GM12878 (cell line): ENCODE results near the gene CLDN7. TPM values are rescaled to one million over a fixed set of nuclear protein-coding genes. Genes with fewer than 3 reads are reported as not detected.

Experiments used
- ATAC-seq: fragments of 200-7000 bp; cut with Tn5 transposase; 3 replicates; pipeline ENCODE4 v1.9.1; 2020; ENCODE audit warnings: mild to moderate bottlenecking, moderate library complexity
- BruUV-seq: library from RNA; stranded (reverse); fragments of 400-500 nt; replicated peaks from 2 replicates; lab custom pipeline; 2021; lab: Mats Ljungman, UMichigan
- CTCF ChIA-PET: fragments of 300-600 bp; sonication (Branson Sonifier 250); formaldehyde crosslinking; extraction: SDS; loops from one replicate; lab custom pipeline; 2021; ENCODE audit warnings: inconsistent platforms; lab: Yijun Ruan, JAX
- POLR2A ChIA-PET: fragments of 350-600 bp; formaldehyde crosslinking; extraction: SDS; loops from one replicate; lab custom pipeline; 2021; ENCODE audit warnings: inconsistent platforms; lab: Charles Lee
- RAD21 ChIA-PET: fragments of 300-600 bp; sonication (Branson Sonifier 250); formaldehyde crosslinking; loops from one replicate; lab custom pipeline; 2023; ENCODE audit warnings: antibody characterized with exemption; ENCODE audit not compliant: unreplicated experiment; lab: Charles Lee
- SMC1A ChIA-PET: fragments of 300-600 bp; sonication (Branson Sonifier 250); formaldehyde crosslinking; loops from one replicate; lab custom pipeline; 2023; ENCODE audit not compliant: unreplicated experiment, uncharacterized antibody; lab: Charles Lee
- DNase-seq: peaks from one replicate; pipeline ENCODE4 v3.0.0-alpha.2; 2011; ENCODE audit warnings: low read depth, low spot score
- FAIRE-seq: peaks from 3 replicates; lab custom pipeline; 2011; peaks lifted over from hg19 to GRCh38; lab: Jason Lieb, UNC
- H2AFZ ChIP-seq: 2 replicates; pipeline ENCODE4 v1.6.0; 2011; ENCODE audit warnings: low read depth, low read length, control low read depth; ENCODE audit not compliant: control insufficient read depth
- H3K27ac ChIP-seq: 2 replicates; pipeline ENCODE4 v1.5.1; 2011; ENCODE audit warnings: control low read depth; ENCODE audit not compliant: control insufficient read depth, insufficient read depth
- H3K27me3 ChIP-seq, 2 experiments: replicated peaks in 1 of 2; 2 replicates each; pipeline versions ENCODE4 v1.6.0 to v1.6.1; 2011; ENCODE audit warnings: low read length in 1 of 2; ENCODE audit not compliant: control insufficient read depth in 2 of 2, insufficient read depth in 2 of 2
- H3K36me3 ChIP-seq, 2 experiments: 2 replicates each; pipeline ENCODE4 v1.5.1; 2011; ENCODE audit warnings: low read length in 1 of 2; ENCODE audit not compliant: control insufficient read depth in 2 of 2, insufficient read depth in 2 of 2
- H3K4me1 ChIP-seq: 2 replicates; pipeline ENCODE4 v1.6.1; 2011; ENCODE audit warnings: mild to moderate bottlenecking, low read length, moderate library complexity, mixed read lengths; ENCODE audit not compliant: control insufficient read depth, insufficient read depth
- H3K4me2 ChIP-seq: 2 replicates; pipeline ENCODE4 v1.6.0; 2011; ENCODE audit warnings: control low read depth; ENCODE audit not compliant: control insufficient read depth, insufficient read depth
- H3K4me3 ChIP-seq: fragments of 200-600 bp; sonication (generic); 2 replicates; pipeline ENCODE4 v1.5.1; 2016
- H3K79me2 ChIP-seq: 2 replicates; pipeline ENCODE4 v1.6.0; 2011; ENCODE audit warnings: low read length; ENCODE audit not compliant: control insufficient read depth, insufficient read depth
- H3K9ac ChIP-seq: 2 replicates; pipeline ENCODE4 v1.8.0; 2011; ENCODE audit warnings: low read length, control low read depth, mixed read lengths; ENCODE audit not compliant: control insufficient read depth, insufficient read depth
- H3K9me3 ChIP-seq: replicated peaks from 3 replicates; pipeline ENCODE4 v1.5.1; 2011; ENCODE audit warnings: mild to moderate bottlenecking, low read length; ENCODE audit not compliant: control insufficient read depth, insufficient read depth
- H4K20me1 ChIP-seq: 2 replicates; pipeline ENCODE4 v1.6.0; 2011; ENCODE audit not compliant: control insufficient read depth, insufficient read depth
- BCL3 ChIP-seq: IDR thresholded peaks from 2 replicates; pipeline ENCODE4 v1.6.1; 2011; ENCODE audit warnings: borderline replicate concordance, low read depth, mild to moderate bottlenecking, moderate library complexity, low read length; ENCODE audit not compliant: insufficient read depth, poor library complexity, severe bottlenecking
- CREB1 ChIP-seq: IDR thresholded peaks from 2 replicates; pipeline ENCODE4 v1.6.1; 2012; ENCODE audit warnings: low read depth, mild to moderate bottlenecking, inconsistent platforms
- NFYB ChIP-seq: IDR thresholded peaks from 2 replicates; pipeline ENCODE4 v1.6.1; 2011; ENCODE audit warnings: low read depth, mild to moderate bottlenecking, low read length, improper control_type of control experiment, moderate library complexity; ENCODE audit not compliant: insufficient read depth
- NR2F1 ChIP-seq: fragments of 450-650 bp; conservative IDR thresholded peaks from 2 replicates; pipeline ENCODE4 v1.6.1; 2017; ENCODE audit warnings: mild to moderate bottlenecking
- PML ChIP-seq: IDR thresholded peaks from 2 replicates; pipeline ENCODE4 v1.6.1; 2012; ENCODE audit warnings: low read length, inconsistent platforms
- RAD51 ChIP-seq: fragments of 450-650 bp; IDR thresholded peaks from 2 replicates; pipeline ENCODE4 v1.6.1; 2016; ENCODE audit warnings: moderate library complexity, mild to moderate bottlenecking, inconsistent platforms
- ZNF24 ChIP-seq: fragments of 450-650 bp; IDR thresholded peaks from 2 replicates; pipeline ENCODE4 v1.6.1; 2017; ENCODE audit warnings: antibody characterized with exemption, mild to moderate bottlenecking
- WGBS: methylation state at CpG from one replicate; pipeline ENCODE4 v1.1.6; 2016; ENCODE audit warnings: low lambda C conversion rate; ENCODE audit not compliant: insufficient replicate concordance, insufficient coverage; ENCODE audit errors: missing lambda C conversion rate; 5-methylcytosine and 5-hydroxymethylcytosine counted together
- in situ Hi-C: fragments of 300-500 bp; cut with MboI; formaldehyde crosslinking; loops from 9 replicates; pipeline ENCODE4 v1.14.3; 2018; ENCODE audit warnings: mixed read lengths
- intact Hi-C: fragments of 100-400 bp; cut with micrococcal nuclease; formaldehyde crosslinking; loops from one replicate; pipeline ENCODE4 v1.14.2; 2022; ENCODE audit not compliant: unreplicated experiment
- polyA plus RNA-seq, 11 experiments: library from polyadenylated mRNA; depleted of rRNA in 4 of 11; unstranded in 6 of 11; stranded (reverse) in 5 of 11; fragments of >200 nt; fragmentation: Nextera tagmentation in 4 of 11; fragmentation: Illumina TruSeq in 1 of 11; extraction: Ambion mirVana in 4 of 11; extraction: Trizol in 1 of 11; gene quantifications; 1 replicate in 1 of 11; 2 replicates in 10 of 11; pipeline versions ENCODE4 v1.2.1 to v1.2.3, GENCODE V29; 2011 to 2016; ENCODE audit warnings: inconsistent platforms in 2 of 11, missing spikeins in 2 of 11, low read depth in 1 of 11
- total RNA-seq, 4 experiments: library from RNA; depleted of rRNA in 3 of 4; stranded (reverse); fragments of >200 nt in 3 of 4; fragmentation: Illumina TruSeq in 1 of 4; extraction: Trizol in 1 of 4; gene quantifications; 2 replicates each; pipeline versions ENCODE4 v1.2.1 to v1.2.3, GENCODE V29; 2013 to 2021

The CLDN7 gene
- total and polyA plus RNA-seq, 10 of the 15 experiments (the other 5 are each of a cell fraction or from before 2014, with no cell fraction given) = 0.19 to 1.3 (median 0.36) TPM; not detected in 5

- H3K79me2 ChIP-seq = no peaks in the 10 kb centered on the region
- no peaks in the 10 kb centered on the region; the same call in 1 of the 2 replicates for H4K20me1 ChIP-seq
- no peaks in the 10 kb centered on the region for H3K36me3 ChIP-seq
- FAIRE-seq = no peak
- no peak overlapping the region for H3K27ac ChIP-seq
- H3K4me2 ChIP-seq = no peak overlapping the region
- H3K4me3 ChIP-seq = no peak overlapping the region
- intact Hi-C loops (no loop called here), in situ Hi-C loops (no loop called here)
- ChIA-PET SMC1A (interaction anchor here (0.7 to 3.3 kb wide), 3 partner anchors 17 to 82 kb away, joined by 3 to 17 read pairs (median 3); no protein-coding TSS in a partner anchor), POLR2A (interaction anchor here (0.6 kb wide), 1 partner anchor 940 kb away, joined by 4 read pairs; no protein-coding TSS in a partner anchor), CTCF (interaction anchor here (0.7 to 10.3 kb wide), 5 partner anchors 12 to 377 kb away, joined by 4 to 102 read pairs (median 5); no protein-coding TSS in a partner anchor)
- peaks cover 8% of the 10 kb centered on the region for H3K4me1 ChIP-seq
- no peaks in the 10 kb centered on the region; a peak in 1 of 4 replicates for H3K27me3 ChIP-seq
- H2AFZ ChIP-seq = no peak overlapping the region
- H3K9me3 ChIP-seq = no peaks in the 10 kb centered on the region
- BruUV-seq = no TSS peak
- 32% methylated on average over 8 of the region's 8 CpGs for WGBS
- no peak for DNase-seq
- TF ChIP-seq CREB1 = no peak
- no peak for TF ChIP-seq BCL3
- TF ChIP-seq NFYB = no peak
- no peak for TF ChIP-seq ZNF24
- no peak for TF ChIP-seq RAD51
- TF ChIP-seq PML = no peak
- no peak for TF ChIP-seq NR2F1
- TF ChIP-seq, all 136 proteins: peak for 0
- H3K9ac ChIP-seq = no peak overlapping the region
- ATAC-seq = no peak
- RAD21 ChIA-PET = interaction anchor here (1.2 kb wide), 1 partner anchor 16 kb away, joined by 3 read pairs; no protein-coding TSS in a partner anchor
Measured at GRCh38 chr17:7279448-7279847, 17.2 kb upstream of the CLDN7 start.
